Peyer's patch (tissue), 4 donors: ENCODE data around the gene PGGT1B. TPM values are rescaled to one million over a fixed set of nuclear protein-coding genes. Genes with fewer than 3 reads are reported as not detected.

ENCODE experiments used
- DNase-seq, 3 donors: peaks; one replicate each; pipeline ENCODE4 v3.0.0-alpha.2; 2017 to 2019
- H3K27ac ChIP-seq, 4 donors: fragments of 200-600 bp; sonication (generic); one replicate each; pipeline ENCODE4 v1.5.1; 2016 to 2019
- H3K27me3 ChIP-seq, 2 donors: fragments of 200-600 bp; sonication (generic); one replicate each; pipeline ENCODE4 v1.5.1; 2019
- H3K36me3 ChIP-seq, 3 donors: fragments of 200-600 bp; sonication (generic); one replicate each; pipeline ENCODE4 v1.5.1; 2016 to 2019
- H3K4me1 ChIP-seq, 4 donors: fragments of 200-600 bp; sonication (generic); one replicate each; pipeline ENCODE4 v1.5.1; 2016 to 2019
- H3K4me3 ChIP-seq, 4 donors: fragments of 200-600 bp; sonication (generic); 1 replicate in 3 of 4; 2 replicates in 1 of 4; pipeline ENCODE4 v1.5.1; 2016 to 2019; ENCODE audit warnings: mild to moderate bottlenecking in 1 of 4
- H3K9me3 ChIP-seq, 4 donors: fragments of 200-600 bp; sonication (generic); one replicate each; pipeline ENCODE4 v1.5.1; 2016 to 2019; ENCODE audit warnings: mild to moderate bottlenecking in 1 of 4
- CTCF ChIP-seq, 6 experiments: fragments of 450-650 bp in 4 of 6; fragments of 200-600 bp in 2 of 6; sonication (generic) in 1 of 6; IDR thresholded peaks; one replicate each; pipeline ENCODE4 v1.5.1; 2017 to 2019; ENCODE audit warnings: antibody characterized with exemption in 6 of 6, mild to moderate bottlenecking in 3 of 6, moderate library complexity in 1 of 6
- POLR2A ChIP-seq, 2 donors: fragments of 450-650 bp; IDR thresholded peaks; one replicate each; pipeline ENCODE4 v1.5.1; 2017; ENCODE audit warnings: antibody characterized with exemption in 2 of 2, mild to moderate bottlenecking in 2 of 2, moderate library complexity in 2 of 2
- total RNA-seq, 4 donors: library from RNA; depleted of rRNA; stranded (reverse); fragments of >200 nt; gene quantifications; one replicate each; pipeline ENCODE4 v1.1.0, GENCODE V29; 2016

The PGGT1B gene
- total RNA-seq, 4 donors from 2014 or later, result 12.8 to 34.7 (median 16.5) TPM

GRCh38 chr5:115298811-115299210 lies 36.1 kb upstream of the PGGT1B start:
- no peak for DNase-seq
- TF ChIP-seq POLR2A (IDR thresholded peaks at IDR 0.05) (no peak), CTCF (IDR thresholded peaks at IDR 0.05) (no peak)
- Histone ChIP-seq H3K27ac (no peak overlapping the region), H3K36me3 (no peaks in the 10 kb centered on the region), H3K4me3 (no peak overlapping the region), H3K4me1 (peaks cover 0 to 7% (median 0%) of the 10 kb centered on the region in 4 donors), H3K9me3 (no peaks in the 10 kb centered on the region), H3K27me3 (no peaks in the 10 kb centered on the region)

- Histone ChIP-seq H3K27ac (no peak overlapping the region), H3K4me3 (peak overlapping the region; percentile 77 to 83 (median 80)), H3K36me3 (no peaks in the 10 kb centered on the region), H3K4me1 (peaks cover 0 to 7% (median 0%) of the 10 kb centered on the region in 4 donors), H3K27me3 (no peaks in the 10 kb centered on the region), H3K9me3 (no peaks in the 10 kb centered on the region)
- TF ChIP-seq CTCF (IDR thresholded peaks at IDR 0.05), result no peak
- no peak for TF ChIP-seq POLR2A (IDR thresholded peaks at IDR 0.05)
- no peak for DNase-seq
Measured at GRCh38 chr5:115297031-115297430, 34.4 kb upstream of the PGGT1B start.

- H3K9me3 ChIP-seq, result no peaks in the 10 kb centered on the region
- H3K27ac ChIP-seq, result peak within 1 kb of the TSS; percentile 64 to 81 (median 76)
- TF ChIP-seq POLR2A (IDR thresholded peaks at IDR 0.05) (peak; percentile 77 to 78), CTCF (IDR thresholded peaks at IDR 0.05) (peak in 1 of 6 experiments; percentile 28)
- H3K36me3 ChIP-seq, result no peaks in the 10 kb centered on the region
- H3K27me3 ChIP-seq, result no peaks in the 10 kb centered on the region
- peak; percentile 87 to 94 (median 93) for DNase-seq
- peak within 1 kb of the TSS; percentile 77 to 83 (median 80) for H3K4me3 ChIP-seq
- H3K4me1 ChIP-seq, result peaks cover 0 to 7% (median 0%) of the 10 kb centered on the region in 4 donors
Measured at GRCh38 chr5:115296124-115297022, 33.7 kb upstream of the PGGT1B start, which contains the start of gene CCDC112. TSS of gene CCDC112 (minus strand) at chr5:115296654. CDS start at chr5:115296543, 111 bp downstream.

- peak overlapping the region; percentile 77 to 83 (median 80) for H3K4me3 ChIP-seq
- TF ChIP-seq CTCF (IDR thresholded peaks at IDR 0.05) (no peak), POLR2A (IDR thresholded peaks at IDR 0.05) (no peak)
- H3K27ac ChIP-seq, result peak overlapping the region; percentile 64 to 81 (median 76)
- H3K9me3 ChIP-seq, result no peaks in the 10 kb centered on the region
- no peak for DNase-seq
- no peaks in the 10 kb centered on the region for H3K27me3 ChIP-seq
- no peaks in the 10 kb centered on the region for H3K36me3 ChIP-seq
- peaks cover 0 to 7% (median 0%) of the 10 kb centered on the region in 4 donors for H3K4me1 ChIP-seq
Measured at GRCh38 chr5:115295777-115296123, 33.1 kb upstream of the PGGT1B start.

GRCh38 chr5:115291397-115291796 lies 28.7 kb upstream of the PGGT1B start:
- DNase-seq, result no peak
- Histone ChIP-seq H3K9me3 (no peaks in the 10 kb centered on the region), H3K4me1 (peaks cover 0 to 7% (median 0%) of the 10 kb centered on the region in 4 donors), H3K27me3 (no peaks in the 10 kb centered on the region), H3K36me3 (no peaks in the 10 kb centered on the region), H3K4me3 (no peak overlapping the region), H3K27ac (no peak overlapping the region)
- no peak for TF ChIP-seq CTCF (IDR thresholded peaks at IDR 0.05)
